ENCODE measurements around the gene IGSF3.
"Not testable (repeated sequence)": the region's sequence is repeated elsewhere in the genome, so short reads cannot be mapped to it uniquely, and the experiment has no call there.

The IGSF3 gene

DNA sequence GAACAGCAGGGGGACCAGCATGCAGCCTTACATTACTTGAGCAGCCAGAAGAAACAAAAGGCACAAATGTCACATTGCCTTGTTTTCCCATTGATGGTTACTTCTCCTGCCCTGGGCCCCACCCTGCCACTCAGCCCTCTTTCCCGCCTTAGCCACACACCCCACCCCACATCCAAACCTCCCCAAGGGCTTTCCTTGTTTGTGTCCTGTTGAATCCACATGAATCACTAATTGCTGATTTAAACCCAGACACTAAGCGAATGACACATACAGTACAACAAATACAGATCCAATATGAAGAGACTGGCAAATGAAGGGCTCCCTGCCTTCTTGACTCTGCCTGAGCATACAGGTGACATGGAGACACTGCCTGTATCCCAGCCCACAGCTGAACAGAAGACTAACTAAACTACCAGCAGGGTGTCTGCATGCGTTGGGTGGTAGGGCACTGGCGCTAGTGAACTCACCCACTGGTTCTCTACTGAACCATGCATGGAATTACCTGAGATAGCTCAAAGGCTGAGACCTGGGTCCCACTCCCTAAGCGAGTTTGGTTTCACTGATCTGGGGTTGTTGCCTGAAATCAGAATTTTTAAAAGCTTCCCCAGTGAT, 3.1 kb downstream of the IGSF3 start:
- DNase-seq (ENCODE audit: low read depth, low spot score), result no peak
- Histone ChIP-seq H3K4me3 (peak overlapping the region; percentile 90; the same call in 1 of the 2 replicates), H3K36me3 (ENCODE audit: insufficient read depth, low read length) (0 out of 2 replicates have a peak, but pooled peaks cover 8% of the 10 kb centered on the region), H3K9ac (ENCODE audit: insufficient read length) (peak overlapping the region; percentile 3), H3K27ac (no peak overlapping the region), H3K9me3 (ENCODE audit: low read depth, low read length) (no peaks in the 10 kb centered on the region)
- no peak for TF ChIP-seq FOXP2 (optimal IDR thresholded peaks at IDR 0.05; ENCODE audit: control extremely low read depth, extremely low read length, insufficient read depth)
- no peak for TF ChIP-seq POLR2AphosphoS5 (IDR thresholded peaks at IDR 0.05; ENCODE audit: borderline replicate concordance, low read depth, low read length)
- TF ChIP-seq EZH2 (IDR thresholded peaks at IDR 0.05), result no peak

GRCh38 chr1:116663821-116664220, 3.7 kb downstream of the IGSF3 start:
- no peak for TF ChIP-seq FOXP2 (optimal IDR thresholded peaks at IDR 0.05; ENCODE audit: control extremely low read depth, extremely low read length, insufficient read depth)
- TF ChIP-seq EZH2 (IDR thresholded peaks at IDR 0.05), result no peak
- no peak for TF ChIP-seq POLR2AphosphoS5 (IDR thresholded peaks at IDR 0.05; ENCODE audit: borderline replicate concordance, low read depth, low read length)
- H3K9me3 ChIP-seq (ENCODE audit: low read depth, low read length), result no peaks in the 10 kb centered on the region
- no peak for DNase-seq (ENCODE audit: low read depth, low spot score)
- H3K36me3 ChIP-seq (ENCODE audit: insufficient read depth, low read length), result 0 out of 2 replicates have a peak, but pooled peaks cover 8% of the 10 kb centered on the region
- H3K4me3 ChIP-seq, result peak overlapping the region; percentile 90; the same call in 1 of the 2 replicates
- peak overlapping the region; percentile 3 for H3K9ac ChIP-seq (ENCODE audit: insufficient read length)
- no peak overlapping the region for H3K27ac ChIP-seq

GRCh38 chr1:116661633-116662032, 5.9 kb downstream of the IGSF3 start:
- no peak overlapping the region for H3K4me3 ChIP-seq
- no peak for TF ChIP-seq FOXP2 (optimal IDR thresholded peaks at IDR 0.05; ENCODE audit: control extremely low read depth, extremely low read length, insufficient read depth)
- TF ChIP-seq POLR2AphosphoS5 (IDR thresholded peaks at IDR 0.05; ENCODE audit: borderline replicate concordance, low read depth, low read length), result no peak
- no peak for TF ChIP-seq EZH2 (IDR thresholded peaks at IDR 0.05)
- no peaks in the 10 kb centered on the region for H3K9me3 ChIP-seq (ENCODE audit: low read depth, low read length)
- 0 out of 2 replicates have a peak, but pooled peaks cover 8% of the 10 kb centered on the region for H3K36me3 ChIP-seq (ENCODE audit: insufficient read depth, low read length)
- no peak overlapping the region for H3K9ac ChIP-seq (ENCODE audit: insufficient read length)
- no peak overlapping the region for H3K27ac ChIP-seq
- no peak for DNase-seq (ENCODE audit: low read depth, low spot score)

- H3K27ac ChIP-seq; H3K4me3 ChIP-seq; DNase-seq (ENCODE audit: low read depth, low spot score); H3K36me3 ChIP-seq (ENCODE audit: insufficient read depth, low read length); H3K9me3 ChIP-seq (ENCODE audit: low read depth, low read length); H3K9ac ChIP-seq (ENCODE audit: insufficient read length): not testable (repeated sequence)
Measured at GRCh38 chr1:116658645-116659044, 8.9 kb downstream of the IGSF3 start.

DNA sequence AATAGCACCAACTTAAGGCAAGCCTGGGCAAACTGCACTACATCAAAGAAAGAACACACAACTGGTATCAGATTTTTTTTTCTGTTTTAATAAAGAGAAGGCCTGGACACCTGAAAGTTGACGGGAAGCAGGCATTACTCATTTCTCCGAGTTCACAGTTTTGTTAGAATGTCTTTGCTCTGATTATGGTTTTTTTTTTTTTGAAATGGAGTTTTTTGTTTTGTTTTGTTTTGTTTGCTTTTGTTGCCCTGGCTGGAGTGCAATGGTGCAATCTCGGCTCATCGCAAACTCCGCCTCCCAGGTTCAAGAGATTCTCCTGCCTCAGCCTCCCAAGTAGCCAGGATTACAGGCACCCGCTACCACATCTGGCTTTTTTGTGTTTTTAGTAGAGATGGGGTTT, 9.7 kb downstream of the IGSF3 start:
- not testable (repeated sequence) for H3K36me3 ChIP-seq (ENCODE audit: insufficient read depth, low read length); DNase-seq (ENCODE audit: low read depth, low spot score); H3K27ac ChIP-seq; H3K9ac ChIP-seq (ENCODE audit: insufficient read length); H3K4me3 ChIP-seq; H3K9me3 ChIP-seq (ENCODE audit: low read depth, low read length)

GRCh38 chr1:116654351-116654750, 13.2 kb downstream of the IGSF3 start:
- H3K36me3 ChIP-seq (ENCODE audit: insufficient read depth, low read length), result no peaks in the 10 kb centered on the region
- no peak overlapping the region for H3K9ac ChIP-seq (ENCODE audit: insufficient read length)
- no peak overlapping the region for H3K4me3 ChIP-seq
- H3K27ac ChIP-seq, result no peak overlapping the region
- H3K9me3 ChIP-seq (ENCODE audit: low read depth, low read length), result no peaks in the 10 kb centered on the region
- TF ChIP-seq POLR2AphosphoS5 (IDR thresholded peaks at IDR 0.05; ENCODE audit: borderline replicate concordance, low read depth, low read length), result no peak
- TF ChIP-seq EZH2 (IDR thresholded peaks at IDR 0.05), result no peak
- TF ChIP-seq FOXP2 (optimal IDR thresholded peaks at IDR 0.05; ENCODE audit: control extremely low read depth, extremely low read length, insufficient read depth), result no peak
- DNase-seq (ENCODE audit: low read depth, low spot score), result no peak

DNA sequence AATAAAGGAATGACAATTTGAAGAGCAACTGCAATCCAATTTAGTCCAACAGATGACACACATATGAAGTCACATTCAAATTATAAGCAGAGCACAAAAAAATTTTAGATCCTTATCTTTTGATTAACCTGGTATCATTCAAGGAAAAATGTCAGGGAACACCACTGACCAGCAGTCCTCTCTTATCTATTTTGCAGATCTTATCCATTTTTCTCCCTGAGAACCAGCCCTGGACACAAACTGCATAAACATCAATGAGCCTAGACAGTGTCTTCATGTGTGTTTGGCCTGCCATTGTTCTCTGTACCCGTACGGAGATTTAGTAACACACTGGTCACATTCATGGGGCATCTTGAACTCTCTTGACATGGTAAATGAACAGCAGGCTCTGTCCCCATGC, 14.9 kb downstream of the IGSF3 start:
- H3K9ac ChIP-seq (ENCODE audit: insufficient read length); DNase-seq (ENCODE audit: low read depth, low spot score); H3K36me3 ChIP-seq (ENCODE audit: insufficient read depth, low read length); H3K9me3 ChIP-seq (ENCODE audit: low read depth, low read length); H3K27ac ChIP-seq; H3K4me3 ChIP-seq: not testable (repeated sequence)

DNA sequence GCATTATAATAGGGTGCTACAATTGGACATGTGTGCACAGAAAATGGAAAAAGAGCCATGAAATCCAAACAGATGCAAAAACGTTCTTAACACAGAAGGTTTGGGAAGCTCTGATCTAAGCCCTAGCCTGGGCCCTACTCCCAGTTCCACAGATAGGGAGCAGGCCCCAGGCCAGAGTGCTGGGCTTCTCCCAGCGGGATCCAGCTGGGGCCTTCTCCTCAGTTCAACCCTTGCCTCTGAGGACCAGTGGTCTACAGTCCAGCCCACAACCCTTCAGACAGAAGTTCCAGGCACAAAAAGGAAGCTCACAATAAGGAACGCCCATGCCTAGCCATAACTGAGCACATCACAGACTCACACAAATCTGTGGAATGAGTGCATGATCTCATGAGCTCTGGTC, 16.8 kb downstream of the IGSF3 start:
- not testable (repeated sequence) for DNase-seq (ENCODE audit: low read depth, low spot score); H3K4me3 ChIP-seq; H3K9me3 ChIP-seq (ENCODE audit: low read depth, low read length); H3K36me3 ChIP-seq (ENCODE audit: insufficient read depth, low read length); H3K9ac ChIP-seq (ENCODE audit: insufficient read length); H3K27ac ChIP-seq

DNA sequence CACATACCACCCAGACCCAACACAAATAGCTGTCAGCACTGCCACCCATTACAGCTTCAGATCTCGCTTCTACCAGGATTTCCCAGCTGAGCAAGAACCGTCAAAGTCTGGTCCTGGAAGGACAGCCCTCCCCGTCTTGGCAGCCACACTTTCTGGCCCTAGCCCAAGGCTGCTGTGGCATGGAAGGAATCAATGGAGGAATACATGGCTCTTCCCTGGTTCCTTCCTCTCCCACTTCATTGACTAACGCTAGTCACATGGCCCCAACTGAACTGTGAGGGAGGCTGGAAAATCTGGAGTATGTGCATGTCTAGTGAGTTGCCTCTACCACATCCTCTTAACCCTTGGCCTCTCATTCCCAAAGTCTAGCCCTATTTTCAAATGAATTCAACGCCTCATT, 18.5 kb downstream of the IGSF3 start:
- H3K9me3 ChIP-seq (ENCODE audit: low read depth, low read length); H3K36me3 ChIP-seq (ENCODE audit: insufficient read depth, low read length); H3K27ac ChIP-seq; DNase-seq (ENCODE audit: low read depth, low spot score); H3K4me3 ChIP-seq; H3K9ac ChIP-seq (ENCODE audit: insufficient read length): not testable (repeated sequence)

DNA sequence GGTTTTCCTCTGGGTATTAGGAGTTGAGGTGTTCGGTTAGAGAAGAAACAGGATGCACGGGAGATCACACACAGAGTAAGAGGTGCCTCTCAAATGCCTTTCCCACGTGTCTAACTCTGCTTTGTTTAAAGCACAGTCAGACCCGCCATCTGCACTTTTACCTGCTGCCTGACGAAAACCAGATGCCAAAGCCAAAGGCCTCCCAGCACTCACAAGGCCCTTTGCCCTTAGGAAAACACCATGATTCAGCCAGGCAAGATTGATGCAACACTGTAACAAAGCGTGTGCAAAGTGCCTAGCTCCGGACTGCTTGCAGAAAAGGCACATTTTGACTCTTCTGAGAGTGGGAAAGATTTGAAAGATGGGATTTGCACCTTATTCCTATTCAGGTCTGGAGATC, 19.2 kb downstream of the IGSF3 start:
- not testable (repeated sequence) for H3K27ac ChIP-seq

GRCh38 chr1:116647186-116647585, 20.3 kb downstream of the IGSF3 start:
- not testable (repeated sequence) for H3K9ac ChIP-seq (ENCODE audit: insufficient read length); H3K9me3 ChIP-seq (ENCODE audit: low read depth, low read length); H3K4me3 ChIP-seq; DNase-seq (ENCODE audit: low read depth, low spot score); H3K36me3 ChIP-seq (ENCODE audit: insufficient read depth, low read length); H3K27ac ChIP-seq

More for the DNA sequence above, 19.2 kb downstream of the IGSF3 start:
- not testable (repeated sequence) for H3K4me3 ChIP-seq; H3K36me3 ChIP-seq (ENCODE audit: insufficient read depth, low read length); DNase-seq (ENCODE audit: low read depth, low spot score); H3K9me3 ChIP-seq (ENCODE audit: low read depth, low read length); H3K9ac ChIP-seq (ENCODE audit: insufficient read length)

DNA sequence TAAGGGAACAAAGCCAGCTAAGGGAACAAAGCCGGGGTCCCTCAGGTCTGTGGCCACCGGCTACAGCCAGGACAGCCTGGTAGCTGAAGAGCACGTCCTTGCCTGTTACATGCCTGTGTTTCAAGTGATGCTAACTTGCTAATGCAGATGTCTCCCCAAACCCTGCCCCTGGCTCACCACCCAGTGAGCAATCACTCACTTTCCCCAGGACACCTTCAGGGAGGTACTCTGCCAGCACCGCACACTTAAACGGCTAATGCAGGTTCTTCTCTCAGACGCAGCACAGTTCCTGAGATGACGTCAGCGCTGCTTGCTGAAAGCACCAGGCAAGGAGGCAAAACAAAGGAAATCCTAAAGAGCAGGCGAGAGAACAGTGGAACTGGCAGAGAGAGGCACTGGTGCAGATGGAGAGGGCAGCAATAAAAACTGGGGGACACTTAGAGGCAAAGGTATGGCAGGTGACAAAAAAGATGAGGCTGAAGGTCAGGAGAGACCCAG, 20.8 kb downstream of the IGSF3 start:
- H3K9ac ChIP-seq (ENCODE audit: insufficient read length); DNase-seq (ENCODE audit: low read depth, low spot score); H3K4me3 ChIP-seq; H3K27ac ChIP-seq; H3K36me3 ChIP-seq (ENCODE audit: insufficient read depth, low read length); H3K9me3 ChIP-seq (ENCODE audit: low read depth, low read length): not testable (repeated sequence)

DNA sequence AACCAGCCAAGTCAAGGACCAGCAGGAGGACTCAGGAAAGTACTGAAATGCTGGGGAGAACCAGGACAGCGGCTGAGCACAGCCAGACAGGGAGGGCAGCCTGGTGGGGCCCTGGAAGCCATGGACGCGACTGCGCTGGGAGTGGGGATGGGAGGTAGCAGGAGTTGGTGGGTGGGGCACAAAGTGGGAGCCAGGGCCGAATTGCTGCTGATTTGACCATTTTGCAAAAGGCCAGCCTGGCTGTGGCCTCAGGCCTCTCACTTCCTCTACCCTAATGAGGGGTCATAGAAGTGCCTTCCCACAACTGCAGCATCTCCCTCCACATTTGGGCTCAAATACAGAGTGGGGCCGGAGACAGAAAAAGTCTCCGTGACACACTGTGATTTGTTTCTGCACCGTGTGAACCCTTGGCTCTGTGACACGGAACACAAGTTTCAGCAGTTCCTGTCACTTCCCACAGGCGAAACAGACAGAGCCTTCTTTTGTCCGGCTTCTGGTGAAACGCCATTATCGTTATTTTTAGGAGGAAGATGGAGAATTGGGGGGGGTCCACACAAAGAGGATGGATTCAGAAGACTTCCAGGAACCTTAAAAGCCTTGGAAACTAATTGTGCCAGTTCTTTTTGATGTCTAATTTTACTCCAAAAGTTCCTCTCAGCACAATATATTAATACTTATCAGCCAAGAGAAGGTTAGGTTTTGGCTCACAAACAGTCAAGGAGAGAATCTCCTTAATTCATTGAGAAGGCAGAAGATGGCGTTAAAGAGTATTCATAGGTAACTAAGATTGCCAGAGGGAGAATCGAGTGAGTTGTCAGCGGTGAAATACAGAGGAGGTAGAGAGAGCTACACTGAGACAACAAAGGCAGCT, 21.5 kb downstream of the IGSF3 start:
- not testable (repeated sequence) for DNase-seq (ENCODE audit: low read depth, low spot score); H3K36me3 ChIP-seq (ENCODE audit: insufficient read depth, low read length); H3K9ac ChIP-seq (ENCODE audit: insufficient read length); H3K9me3 ChIP-seq (ENCODE audit: low read depth, low read length); H3K27ac ChIP-seq; H3K4me3 ChIP-seq
